Measurements from ENCODE around the gene SNAI3. TPM values are rescaled to one million over a fixed set of nuclear protein-coding genes. Genes with fewer than 3 reads are reported as not detected.

SNAI3 gene
- total and polyA plus RNA-seq, 2 of the 8 experiments (the other 6 are each of a cell fraction or from before 2014, with no cell fraction given): 8.5 to 13.3 TPM

DNA sequence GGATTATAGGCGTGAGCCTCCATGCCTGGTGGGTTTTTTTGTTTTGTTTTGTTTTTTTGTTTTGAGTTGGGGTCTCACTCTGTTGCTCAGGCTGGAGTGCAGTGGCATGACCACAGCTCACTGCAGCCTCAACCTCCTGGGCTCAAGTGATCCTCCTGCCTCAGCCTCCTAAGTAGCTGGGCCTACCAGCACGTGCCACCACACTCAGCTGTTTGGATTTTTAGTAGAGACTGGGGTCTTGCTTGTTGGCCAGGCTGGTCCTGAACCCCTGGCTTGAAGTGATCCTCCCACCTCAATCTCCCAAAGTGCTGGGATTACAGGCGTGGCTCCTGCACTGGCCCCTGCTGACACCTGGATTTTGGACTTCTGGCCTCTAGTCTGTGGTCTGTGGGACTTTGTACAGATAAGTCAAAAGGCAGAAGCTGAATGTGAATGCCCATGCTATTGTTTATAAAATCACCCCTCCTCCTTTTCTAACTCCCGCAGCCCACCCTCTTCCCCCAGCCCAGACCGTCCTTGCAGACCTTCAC lies 5.7 kb downstream of the SNAI3 start:
- no peaks in the 10 kb centered on the region for H3K79me2 ChIP-seq (ENCODE audit: control insufficient read depth in 1 of 2, insufficient read depth in 2 of 2, low read length in 2 of 2)
- H3K56ac ChIP-seq (replicated peaks; ENCODE audit: insufficient read length, low read depth, low read length): no peak overlapping the region
- H3K27me3 ChIP-seq (replicated peaks in 1 of 4; ENCODE audit: control insufficient read depth in 3 of 4, extremely low read depth in 1 of 4, insufficient read depth in 3 of 4, low read length in 3 of 4): peaks cover 0 to 2% (median 0%) of the 10 kb centered on the region in 4 experiments; a peak in 1 of 7 replicates
- H2BK5ac ChIP-seq (ENCODE audit: low read depth, low read length): no peak overlapping the region
- POLR2A ChIA-PET (ENCODE audit: partially characterized antibody): interaction anchor here (1.1 to 2.7 kb wide), 3 partner anchors 8 to 18 kb away, joined by 3 to 9 read pairs (median 3); partner anchors contain the start of gene MVD
- no peak overlapping the region for H4K5ac ChIP-seq (ENCODE audit: insufficient read length, low read depth, low read length)
- H3K18ac ChIP-seq (ENCODE audit: extremely low read depth, low read length): no peak overlapping the region
- H3K4ac ChIP-seq (replicated peaks; ENCODE audit: insufficient read length, low read depth, low read length): no peak overlapping the region
- H2BK120ac ChIP-seq (replicated peaks; ENCODE audit: low read depth, low read length): no peak overlapping the region
- TF ChIP-seq YY1 (IDR thresholded peaks at IDR 0.05; ENCODE audit: low read depth, low read length) (no peak), KDM4A (IDR thresholded peaks at IDR 0.05; ENCODE audit: low read depth, low read length, severe bottlenecking) (no peak), SP4 (IDR thresholded peaks at IDR 0.05; ENCODE audit: low read length) (no peak)
- TF ChIP-seq, protein P1, sequence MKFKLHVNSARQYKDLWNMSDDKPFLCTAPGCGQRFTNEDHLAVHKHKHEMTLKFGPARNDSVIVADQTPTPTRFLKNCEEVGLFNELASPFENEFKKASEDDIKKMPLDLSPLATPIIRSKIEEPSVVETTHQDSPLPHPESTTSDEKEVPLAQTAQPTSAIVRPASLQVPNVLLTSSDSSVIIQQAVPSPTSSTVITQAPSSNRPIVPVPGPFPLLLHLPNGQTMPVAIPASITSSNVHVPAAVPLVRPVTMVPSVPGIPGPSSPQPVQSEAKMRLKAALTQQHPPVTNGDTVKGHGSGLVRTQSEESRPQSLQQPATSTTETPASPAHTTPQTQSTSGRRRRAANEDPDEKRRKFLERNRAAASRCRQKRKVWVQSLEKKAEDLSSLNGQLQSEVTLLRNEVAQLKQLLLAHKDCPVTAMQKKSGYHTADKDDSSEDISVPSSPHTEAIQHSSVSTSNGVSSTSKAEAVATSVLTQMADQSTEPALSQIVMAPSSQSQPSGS (IDR thresholded peaks at IDR 0.05; ENCODE audit: low read length): no peak
- CTCF ChIA-PET (ENCODE audit: partially characterized antibody): interaction anchor here (0.6 to 2.8 kb wide), 15 partner anchors 9 to 1725 kb away, joined by 3 to 33 read pairs (median 4); partner anchors contain the start of gene MVD
- H2AK5ac ChIP-seq (ENCODE audit: low read depth, low read length): no peak overlapping the region
- H3K4me3 ChIP-seq (ENCODE audit: extremely low read depth in 1 of 4, insufficient read depth in 2 of 4, low read depth in 3 of 4, low read length in 4 of 4): no peak overlapping the region
- DNase-seq (ENCODE audit: low read depth in 1 of 2, low spot score in 2 of 2) (no peak), FAIRE-seq (no peak)
- H3K9me3 ChIP-seq (ENCODE audit: insufficient read depth in 2 of 2, low read depth in 1 of 2, low read length in 1 of 2): no peaks in the 10 kb centered on the region
- H2BK12ac ChIP-seq (ENCODE audit: low read depth, low read length): no peak overlapping the region
- H3K79me1 ChIP-seq (ENCODE audit: low read depth, low read length): no peaks in the 10 kb centered on the region
- no peak overlapping the region for H3K23ac ChIP-seq (ENCODE audit: insufficient read length)
- H4K91ac ChIP-seq (replicated peaks; ENCODE audit: insufficient read length, low read length): no peak overlapping the region
- WGBS, 2 experiments (ENCODE audit: extremely low coverage in 1 of 2, insufficient coverage in 1 of 2, insufficient read length in 1 of 2, insufficient replicate concordance in 2 of 2, low coverage in 1 of 2, low lambda C conversion rate in 2 of 2, missing lambda C conversion rate in 1 of 2): 89% methylated on average over 5 of the region's 5 CpGs; no CpG with 5 or more reads in 1 of the 2 experiments
- no peak overlapping the region for H3K9ac ChIP-seq (replicated peaks in 1 of 4; ENCODE audit: extremely low read depth in 1 of 4, low read depth in 3 of 4, low read length in 3 of 4)
- no peak overlapping the region for H2BK15ac ChIP-seq (ENCODE audit: low read length)
- no peaks in the 10 kb centered on the region for H3K36me3 ChIP-seq (ENCODE audit: control insufficient read depth in 2 of 4, insufficient read depth in 4 of 4, low read length in 3 of 4)
- H2BK20ac ChIP-seq (ENCODE audit: low read length): 0 out of 2 replicates have a peak overlapping the region, but pooled peaks have one; percentile 48
- H3K27ac ChIP-seq (ENCODE audit: low read depth, low read length): no peak overlapping the region
- no peak overlapping the region for H4K8ac ChIP-seq (ENCODE audit: extremely low read depth, insufficient read depth, low read length)
- H4K20me1 ChIP-seq (replicated peaks in 1 of 2; ENCODE audit: control insufficient read depth in 1 of 2, insufficient read depth in 2 of 2, low read length in 2 of 2): peaks cover 0 to 2% of the 10 kb centered on the region in 2 experiments
- no peak overlapping the region for H2AFZ ChIP-seq (ENCODE audit: low read length)
- no peak overlapping the region for H3K4me2 ChIP-seq (ENCODE audit: insufficient read depth in 1 of 2, low read depth in 2 of 2, low read length in 2 of 2)
- H3K4me1 ChIP-seq (replicated peaks in 1 of 4; ENCODE audit: control insufficient read depth in 3 of 4, insufficient read depth in 4 of 4, low read length in 3 of 4): peaks cover 0 to 5% (median 1%) of the 10 kb centered on the region in 4 experiments; a peak in 2 of 7 replicates
- H3K14ac ChIP-seq (ENCODE audit: insufficient read length): no peak overlapping the region
- peaks cover 6% of the 10 kb centered on the region; the same call in 1 of the 2 replicates for H3K23me2 ChIP-seq (ENCODE audit: low read depth, low read length)

All from H1 (cell line).